Thyroid gland (tissue), 4 donors: ENCODE results near the gene PROC.

Source experiments
- POLR2A ChIP-seq, 2 donors: fragments of 450-650 bp; IDR thresholded peaks; one replicate each; pipeline ENCODE4 v1.6.1; 2017; ENCODE audit warnings: antibody characterized with exemption in 2 of 2, mild to moderate bottlenecking in 2 of 2, moderate library complexity in 1 of 2
- TF ChIP-seq, protein P1 (sequence below), 6 experiments: fragments of 200-600 bp in 3 of 6; fragments of 450-650 bp in 3 of 6; sonication (generic) in 3 of 6; IDR thresholded peaks; one replicate each; pipeline ENCODE4 v1.5.1; 2016 to 2019; ENCODE audit warnings: antibody characterized with exemption in 6 of 6, mild to moderate bottlenecking in 2 of 6, inconsistent platforms in 1 of 6, moderate library complexity in 1 of 6

DNA sequence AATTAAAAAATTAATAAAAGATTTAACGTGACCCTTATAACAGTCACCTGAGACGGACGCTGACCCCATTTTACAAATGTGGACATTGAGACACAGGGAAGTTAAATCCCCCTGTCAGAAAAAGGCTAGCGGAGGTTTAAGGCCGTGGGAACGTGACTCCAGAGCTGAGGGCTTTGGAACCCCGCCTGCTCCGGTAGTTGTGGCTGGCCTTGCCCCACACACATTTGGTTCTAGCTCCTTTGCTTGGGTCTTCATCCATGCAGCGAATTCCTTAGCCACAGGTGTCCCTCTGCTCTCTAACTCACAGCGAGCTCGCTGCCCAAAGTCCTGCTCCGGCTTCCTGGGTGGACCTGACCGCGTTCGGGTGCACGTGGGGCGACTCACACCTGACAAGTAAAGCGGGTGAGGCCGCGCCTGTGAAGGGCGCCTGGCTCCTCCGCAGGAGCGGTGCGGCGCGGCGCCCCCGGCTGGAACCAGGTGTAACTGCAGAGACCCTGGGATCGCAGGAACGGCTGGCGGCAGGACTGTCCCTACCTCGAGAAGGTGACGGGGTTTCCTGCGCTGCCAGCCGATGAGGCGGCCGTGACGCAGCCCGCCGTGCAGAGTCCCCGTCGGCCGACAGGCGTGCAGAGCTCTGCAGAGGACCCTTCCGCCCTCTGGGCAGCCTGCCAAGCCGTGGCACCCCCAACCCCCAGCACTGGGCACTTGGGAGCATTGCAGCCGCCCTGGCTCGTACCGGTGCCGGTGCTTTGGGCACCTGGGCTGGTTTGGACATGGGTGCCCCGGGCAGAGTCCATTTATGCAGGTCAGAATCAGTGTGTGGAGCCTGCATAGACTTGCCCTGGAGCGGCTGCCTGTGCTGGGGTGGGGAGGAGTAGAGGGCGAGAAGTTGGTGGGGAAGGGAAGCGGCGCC, 2.4 kb upstream of the PROC start:
- TF ChIP-seq, protein P1, sequence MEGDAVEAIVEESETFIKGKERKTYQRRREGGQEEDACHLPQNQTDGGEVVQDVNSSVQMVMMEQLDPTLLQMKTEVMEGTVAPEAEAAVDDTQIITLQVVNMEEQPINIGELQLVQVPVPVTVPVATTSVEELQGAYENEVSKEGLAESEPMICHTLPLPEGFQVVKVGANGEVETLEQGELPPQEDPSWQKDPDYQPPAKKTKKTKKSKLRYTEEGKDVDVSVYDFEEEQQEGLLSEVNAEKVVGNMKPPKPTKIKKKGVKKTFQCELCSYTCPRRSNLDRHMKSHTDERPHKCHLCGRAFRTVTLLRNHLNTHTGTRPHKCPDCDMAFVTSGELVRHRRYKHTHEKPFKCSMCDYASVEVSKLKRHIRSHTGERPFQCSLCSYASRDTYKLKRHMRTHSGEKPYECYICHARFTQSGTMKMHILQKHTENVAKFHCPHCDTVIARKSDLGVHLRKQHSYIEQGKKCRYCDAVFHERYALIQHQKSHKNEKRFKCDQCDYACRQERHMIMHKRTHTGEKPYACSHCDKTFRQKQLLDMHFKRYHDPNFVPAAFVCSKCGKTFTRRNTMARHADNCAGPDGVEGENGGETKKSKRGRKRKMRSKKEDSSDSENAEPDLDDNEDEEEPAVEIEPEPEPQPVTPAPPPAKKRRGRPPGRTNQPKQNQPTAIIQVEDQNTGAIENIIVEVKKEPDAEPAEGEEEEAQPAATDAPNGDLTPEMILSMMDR (IDR thresholded peaks at IDR 0.05): peak; percentile 46 to 88 (median 74)
- TF ChIP-seq POLR2A (IDR thresholded peaks at IDR 0.05): peak in 1 of 2 donors; percentile 5
